Left colon (tissue), 2 donors: ENCODE data around the gene XRN2. TPM values are rescaled to one million over a fixed set of nuclear protein-coding genes. Genes with fewer than 3 reads are reported as not detected.

Experiments used
- ATAC-seq: fragments of 200-7000 bp; cut with Tn5 transposase; one replicate; pipeline ENCODE4 v1.9.1; 2020; ENCODE audit warnings: mild to moderate bottlenecking, moderate library complexity
- DNase-seq, 2 donors: peaks; one replicate each; pipeline ENCODE4 v3.0.0-alpha.2; 2020
- intact Hi-C, 2 donors: fragments of 100-400 bp; cut with DNase I in 1 of 2; cut with micrococcal nuclease in 1 of 2; formaldehyde crosslinking; loops; one replicate each; pipeline versions ENCODE4 v1.11.2 to v1.14.0; 2022; cut with DNase I, micrococcal nuclease
- long read RNA-seq: library from polyadenylated mRNA; unstranded; transcript quantifications from one replicate; pipeline ENCODE4 v2.0.0, GENCODE V29; 2021
- total RNA-seq, 2 donors: library from RNA; stranded (reverse); fragmentation: NEBNext Ultra II Directional; extraction: Animal tissue kit (Norgen Biotek cat#: 25700); gene quantifications; one replicate each; pipeline ENCODE4 v1.2.1, GENCODE V29; 2021
- donor health status: DM: no; HTN: no; CAD: no.
- donor health status: DM: yes; HTN: yes; CAD: no.

Gene XRN2, protein sequence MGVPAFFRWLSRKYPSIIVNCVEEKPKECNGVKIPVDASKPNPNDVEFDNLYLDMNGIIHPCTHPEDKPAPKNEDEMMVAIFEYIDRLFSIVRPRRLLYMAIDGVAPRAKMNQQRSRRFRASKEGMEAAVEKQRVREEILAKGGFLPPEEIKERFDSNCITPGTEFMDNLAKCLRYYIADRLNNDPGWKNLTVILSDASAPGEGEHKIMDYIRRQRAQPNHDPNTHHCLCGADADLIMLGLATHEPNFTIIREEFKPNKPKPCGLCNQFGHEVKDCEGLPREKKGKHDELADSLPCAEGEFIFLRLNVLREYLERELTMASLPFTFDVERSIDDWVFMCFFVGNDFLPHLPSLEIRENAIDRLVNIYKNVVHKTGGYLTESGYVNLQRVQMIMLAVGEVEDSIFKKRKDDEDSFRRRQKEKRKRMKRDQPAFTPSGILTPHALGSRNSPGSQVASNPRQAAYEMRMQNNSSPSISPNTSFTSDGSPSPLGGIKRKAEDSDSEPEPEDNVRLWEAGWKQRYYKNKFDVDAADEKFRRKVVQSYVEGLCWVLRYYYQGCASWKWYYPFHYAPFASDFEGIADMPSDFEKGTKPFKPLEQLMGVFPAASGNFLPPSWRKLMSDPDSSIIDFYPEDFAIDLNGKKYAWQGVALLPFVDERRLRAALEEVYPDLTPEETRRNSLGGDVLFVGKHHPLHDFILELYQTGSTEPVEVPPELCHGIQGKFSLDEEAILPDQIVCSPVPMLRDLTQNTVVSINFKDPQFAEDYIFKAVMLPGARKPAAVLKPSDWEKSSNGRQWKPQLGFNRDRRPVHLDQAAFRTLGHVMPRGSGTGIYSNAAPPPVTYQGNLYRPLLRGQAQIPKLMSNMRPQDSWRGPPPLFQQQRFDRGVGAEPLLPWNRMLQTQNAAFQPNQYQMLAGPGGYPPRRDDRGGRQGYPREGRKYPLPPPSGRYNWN
- 10 to 100 TPM; 31.9 to 40.2 TPM for total RNA-seq
- long read RNA-seq, transcript XRN2-201 (30 exons, 3,437 nt) = major isoform, 40 of 72 reads
- long read RNA-seq, partial matches to known transcripts = 27 of 72 reads
- long read RNA-seq, other reads (novel, unspliced or antisense) = 5 of 72 reads

DNA sequence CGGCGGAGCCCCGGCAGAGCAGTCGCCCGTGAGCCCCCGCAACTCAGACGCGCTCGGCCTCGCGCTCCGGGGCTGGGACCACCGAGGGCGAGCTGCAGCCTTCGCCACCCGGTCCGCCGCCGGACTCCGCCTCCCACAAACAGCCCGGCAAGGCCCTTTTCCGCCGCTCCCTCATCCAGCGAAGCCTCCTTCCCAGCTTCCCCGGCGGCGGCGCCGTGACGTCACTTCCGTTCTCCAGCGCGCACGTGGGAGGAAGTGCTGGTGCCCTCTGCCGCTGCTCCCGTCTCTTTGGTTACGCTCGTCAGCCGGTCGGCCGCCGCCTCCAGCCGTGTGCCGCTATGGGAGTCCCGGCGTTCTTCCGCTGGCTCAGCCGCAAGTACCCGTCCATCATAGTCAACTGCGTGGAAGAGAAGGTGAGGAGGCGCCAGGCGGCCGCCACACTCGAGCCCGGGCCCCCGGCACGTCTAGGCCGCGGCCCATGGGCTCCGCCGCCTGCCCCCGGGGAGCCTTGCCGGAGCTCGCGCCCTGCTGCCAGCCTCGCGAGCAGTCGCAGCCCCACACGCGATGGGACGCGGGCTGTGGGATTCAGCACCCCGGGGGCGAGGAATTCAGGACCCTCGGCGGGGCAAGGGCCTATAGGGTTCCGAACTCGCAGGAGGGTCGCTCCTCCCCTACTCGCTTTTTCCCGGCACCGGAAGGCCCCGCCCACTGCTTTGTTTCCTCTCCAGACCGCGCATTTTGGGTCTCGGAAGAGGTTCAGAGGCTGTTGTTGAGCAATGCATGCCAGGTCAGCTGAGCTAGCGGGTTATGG lies at the start of gene XRN2:
Gene XRN2 (plus strand): TSS at position 271 of the 811 bp plus-strand sequence. CDS start 68 bp downstream, at position 339.
- intact Hi-C loops = no loop called here
- ATAC-seq = peak; percentile 97
- peak; percentile 94 to 98 for DNase-seq

DNA sequence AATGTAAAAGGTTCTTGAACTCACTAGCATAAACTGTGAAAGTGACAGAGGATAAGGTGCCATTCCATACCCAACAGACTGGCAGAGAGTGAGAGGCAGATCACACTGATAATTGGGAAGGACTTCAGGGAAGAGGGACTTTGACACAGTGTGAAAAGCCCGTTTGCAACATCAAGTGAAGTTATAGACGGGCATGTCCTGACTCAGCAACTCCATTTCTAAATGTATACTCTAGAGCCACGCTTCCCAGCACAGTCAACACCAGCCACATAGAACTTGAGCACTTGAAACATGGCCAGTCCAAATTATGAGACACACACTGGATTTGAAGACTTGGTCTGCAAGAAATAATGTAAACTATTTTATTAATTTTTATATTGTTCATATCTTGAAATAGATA lies 45.9 kb upstream of the XRN2 start:
- ATAC-seq (no peak), DNase-seq (no peak)
- intact Hi-C loops = no loop called here

DNA sequence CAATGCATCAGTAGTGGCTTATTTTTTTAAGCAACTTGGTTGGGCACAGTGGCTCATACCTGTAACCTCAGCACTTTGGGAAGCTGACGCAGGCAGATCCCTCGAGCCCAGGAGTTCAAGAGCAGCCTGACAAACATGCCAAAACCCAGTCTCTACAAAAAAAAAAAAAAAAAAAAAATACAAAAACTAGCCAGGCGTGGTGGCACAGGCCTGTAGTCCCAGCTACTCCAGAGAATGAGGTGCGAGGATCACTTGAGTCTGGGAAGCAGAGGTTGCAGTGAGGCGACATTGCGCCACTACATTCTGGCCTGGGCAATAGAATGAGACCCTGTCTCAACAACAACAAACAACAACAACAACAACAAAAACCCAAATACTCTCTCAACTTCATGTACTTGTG lies 44.7 kb upstream of the XRN2 start:
- DNase-seq = no peak
- ATAC-seq = no peak
- intact Hi-C loops = no loop called here

DNA sequence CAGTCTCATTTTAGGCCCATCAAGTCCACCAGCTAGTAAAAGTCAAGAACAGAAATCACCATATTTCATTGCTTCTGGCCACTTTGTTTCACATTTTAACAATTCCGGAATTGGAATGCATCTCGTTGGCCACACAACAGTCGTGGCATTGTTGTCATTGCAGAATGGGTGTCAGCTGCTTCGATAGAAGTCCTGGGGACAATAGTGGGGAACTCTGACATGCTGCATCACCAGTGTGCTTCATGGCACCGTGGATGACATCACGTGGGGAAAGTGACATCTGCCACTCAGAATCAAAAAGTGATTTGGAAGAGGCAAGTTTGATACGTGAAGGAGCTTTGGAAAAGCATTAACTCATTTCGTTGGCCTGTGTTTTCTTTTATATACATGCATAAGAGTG lies 43.8 kb upstream of the XRN2 start:
- no peak for ATAC-seq
- DNase-seq = no peak
- intact Hi-C loops = no loop called here

DNA sequence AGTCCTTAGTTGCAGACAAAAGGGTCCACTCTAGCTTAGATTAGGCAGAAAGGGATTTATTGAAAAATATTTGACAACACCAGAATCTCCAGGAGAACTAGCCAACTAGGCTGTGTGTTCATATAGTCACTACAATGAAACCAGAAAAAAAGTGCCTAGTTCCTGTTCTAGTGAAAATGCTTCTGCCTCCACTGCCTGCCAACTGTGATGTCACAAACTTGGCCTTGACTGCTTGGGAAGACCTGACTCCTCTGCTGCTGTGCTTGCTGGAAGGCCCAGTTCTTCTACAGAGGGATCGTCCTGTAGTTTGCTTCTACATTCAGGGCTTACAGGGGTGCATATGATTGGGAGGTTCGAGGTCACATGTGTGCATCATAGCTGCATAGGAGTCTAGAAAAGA lies 40.3 kb upstream of the XRN2 start:
- ATAC-seq = no peak
- DNase-seq = no peak
- intact Hi-C loops = no loop called here

DNA sequence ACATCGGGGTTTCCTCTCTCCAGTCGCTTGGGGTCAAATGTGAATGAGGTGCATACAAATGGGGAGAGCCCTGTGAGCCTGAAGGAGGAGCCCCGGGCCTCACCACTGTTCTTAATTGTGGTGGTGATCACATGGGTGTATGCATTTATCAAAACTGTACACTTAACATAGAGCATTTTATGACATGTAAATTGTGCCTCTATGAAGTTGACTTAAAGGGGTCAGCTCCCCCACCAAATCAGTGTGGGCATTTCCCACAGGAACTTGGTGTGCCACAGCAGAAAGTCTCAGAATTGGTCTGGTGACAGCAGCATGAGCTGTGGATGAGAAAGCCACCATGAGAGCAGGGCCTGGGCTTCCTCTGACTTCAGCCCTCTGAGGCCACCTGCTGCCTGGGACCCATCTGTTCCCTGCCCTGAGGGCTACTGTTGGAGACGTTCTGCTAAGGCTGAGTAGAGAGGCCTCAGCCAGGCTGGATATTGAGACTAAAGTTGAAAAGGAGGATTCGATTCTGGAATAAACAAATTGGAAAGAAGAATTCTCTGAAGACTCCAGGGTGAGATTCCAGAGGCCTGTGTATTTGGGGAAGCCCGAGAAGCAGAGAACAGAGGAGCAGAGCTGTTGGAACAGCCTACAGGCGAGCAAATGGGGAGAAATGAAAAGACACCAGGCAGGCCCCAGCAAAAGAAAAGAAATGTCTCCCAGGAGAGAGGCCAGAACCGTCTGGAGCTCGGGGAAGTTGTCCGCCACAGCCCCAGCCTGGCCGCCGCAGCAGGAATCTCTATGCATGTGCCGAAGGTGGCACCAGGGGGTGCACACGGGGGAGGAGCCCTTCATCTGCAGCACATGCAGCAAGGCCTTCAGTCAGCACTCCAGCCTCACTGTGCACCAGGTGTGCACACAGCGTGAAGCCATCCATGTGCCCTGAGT lies 37.6 kb upstream of the XRN2 start:
- no peak for ATAC-seq
- intact Hi-C loops = no loop called here
- DNase-seq = no peak

DNA sequence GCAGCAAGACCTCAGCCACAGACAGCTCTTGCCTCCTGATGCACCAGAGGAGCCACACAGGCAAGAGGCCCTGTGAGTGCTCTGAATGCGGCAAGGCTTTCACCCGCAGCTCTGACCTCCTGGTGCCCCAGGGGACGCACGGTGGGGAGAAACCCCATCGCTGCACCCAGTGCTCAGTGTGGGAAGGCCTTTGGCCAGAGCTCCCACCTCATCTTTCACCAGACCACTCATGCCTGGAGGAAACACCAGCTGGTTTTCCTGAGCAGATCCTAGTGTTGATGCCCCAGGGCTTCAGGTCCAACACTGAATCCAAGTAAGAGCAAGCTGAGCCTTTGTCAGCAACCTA lies 37.0 kb upstream of the XRN2 start:
- DNase-seq = no peak
- intact Hi-C loops = no loop called here
- ATAC-seq = no peak

DNA sequence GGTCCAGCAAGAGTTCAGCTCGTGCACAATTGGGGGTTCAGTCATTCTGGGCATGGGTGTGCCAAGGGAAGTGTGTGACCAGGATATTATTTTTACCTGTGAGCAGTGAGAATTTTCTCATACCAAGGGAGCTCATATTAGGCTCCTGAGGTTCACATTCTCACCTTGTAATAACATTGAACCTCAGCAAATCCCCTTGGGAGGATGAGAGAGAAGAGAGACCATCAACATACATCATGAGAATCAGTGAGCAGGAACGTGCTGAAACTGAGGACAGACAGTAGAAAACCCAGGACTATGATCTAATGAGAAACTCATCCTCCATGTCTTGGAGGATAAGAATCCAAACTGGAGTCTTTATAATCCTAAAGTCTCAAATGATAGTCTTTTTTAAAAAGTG lies 33.4 kb upstream of the XRN2 start:
- DNase-seq = no peak
- no peak for ATAC-seq
- intact Hi-C loops = no loop called here

DNA sequence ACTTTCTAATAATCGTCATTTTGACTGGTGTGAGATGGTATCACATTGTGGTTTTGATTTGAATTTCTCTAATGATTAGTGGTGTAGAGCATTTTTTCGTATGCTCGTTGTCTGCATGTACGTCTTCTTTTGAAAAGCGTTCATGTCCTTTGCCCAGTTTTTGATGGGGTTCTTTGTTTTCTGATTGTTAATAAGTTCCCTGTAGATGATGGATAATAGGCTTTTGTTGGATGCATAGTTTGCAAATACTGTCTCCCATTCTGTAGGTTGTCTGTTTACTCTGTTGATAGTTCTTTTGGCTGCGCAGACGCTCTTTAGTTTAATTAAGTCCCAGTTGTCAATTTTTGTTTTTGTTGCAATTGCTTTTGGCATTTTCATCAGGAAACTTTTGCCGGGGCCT lies 32.3 kb upstream of the XRN2 start:
- ATAC-seq (no peak), DNase-seq (no peak)
- intact Hi-C loops = no loop called here

DNA sequence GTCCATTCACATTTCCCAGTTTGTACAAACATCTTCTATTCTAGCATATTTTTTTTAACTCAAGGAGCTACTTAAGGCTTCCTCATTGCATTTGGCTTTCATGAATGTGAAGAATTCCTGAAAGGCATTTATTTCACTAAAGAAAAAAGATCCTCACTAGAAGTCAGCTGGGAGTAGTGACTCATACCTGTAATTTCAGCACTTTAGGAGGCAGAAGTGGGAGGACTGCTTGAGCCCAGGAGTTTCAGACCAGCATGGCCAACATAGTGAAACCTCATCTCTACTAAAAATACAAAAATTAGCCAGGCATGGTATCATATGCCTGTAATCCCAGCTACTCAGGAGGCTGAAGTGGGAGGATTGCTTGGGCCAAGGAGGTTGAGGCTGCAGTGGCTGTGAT lies 30.9 kb upstream of the XRN2 start:
- DNase-seq (no peak), ATAC-seq (no peak)
- intact Hi-C loops = no loop called here

DNA sequence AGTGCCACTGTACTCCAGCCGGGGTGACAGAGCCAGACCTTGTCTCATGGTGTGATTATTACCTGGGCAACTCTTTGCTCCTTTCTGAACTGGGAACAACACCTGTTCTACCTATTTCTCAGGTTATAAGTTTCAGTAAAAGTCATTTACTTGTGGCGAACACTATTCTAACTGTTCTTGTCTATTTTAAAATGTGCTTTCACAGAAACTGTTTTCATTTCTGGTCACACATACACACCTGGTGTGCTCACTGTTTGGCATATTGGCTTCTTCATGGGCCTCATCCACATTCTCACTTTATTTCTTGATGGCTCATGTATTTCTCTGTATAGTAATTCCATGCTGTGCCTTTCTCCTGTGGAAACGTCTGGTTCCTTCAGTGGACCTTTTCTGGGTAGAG lies 30.5 kb upstream of the XRN2 start:
- ATAC-seq (no peak), DNase-seq (no peak)
- intact Hi-C loops = no loop called here

DNA sequence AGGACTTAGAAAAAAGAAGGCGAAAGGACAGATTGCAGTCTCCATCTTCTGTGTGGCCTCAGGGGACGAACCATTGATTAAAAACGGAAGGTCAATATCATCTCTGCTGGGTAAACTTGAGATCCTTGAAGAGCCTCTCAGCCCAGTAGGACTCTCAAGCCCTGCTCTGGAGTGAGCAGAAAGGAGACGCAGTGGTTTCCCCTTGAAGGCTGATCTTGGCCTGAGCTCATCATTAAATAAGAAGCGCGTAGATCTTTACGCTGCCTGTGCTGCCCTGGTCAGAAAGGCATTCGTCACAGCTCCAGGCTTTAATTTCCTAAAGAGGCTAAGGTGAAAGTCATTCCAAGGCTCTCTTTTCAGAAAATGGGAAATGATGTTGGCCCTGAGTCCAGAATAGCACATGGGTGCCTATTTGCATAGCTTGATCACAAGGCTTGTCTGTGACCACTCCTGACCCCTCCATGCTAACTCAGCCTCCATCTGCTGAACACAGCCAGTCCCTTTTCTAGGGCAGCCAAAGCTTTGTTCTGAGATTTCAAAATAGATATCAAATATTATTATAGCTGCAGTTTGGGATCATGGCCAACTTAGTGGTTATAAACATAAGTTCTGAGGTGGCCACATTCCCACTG lies 29.3 kb upstream of the XRN2 start:
- DNase-seq (no peak), ATAC-seq (no peak)
- intact Hi-C loops = no loop called here

DNA sequence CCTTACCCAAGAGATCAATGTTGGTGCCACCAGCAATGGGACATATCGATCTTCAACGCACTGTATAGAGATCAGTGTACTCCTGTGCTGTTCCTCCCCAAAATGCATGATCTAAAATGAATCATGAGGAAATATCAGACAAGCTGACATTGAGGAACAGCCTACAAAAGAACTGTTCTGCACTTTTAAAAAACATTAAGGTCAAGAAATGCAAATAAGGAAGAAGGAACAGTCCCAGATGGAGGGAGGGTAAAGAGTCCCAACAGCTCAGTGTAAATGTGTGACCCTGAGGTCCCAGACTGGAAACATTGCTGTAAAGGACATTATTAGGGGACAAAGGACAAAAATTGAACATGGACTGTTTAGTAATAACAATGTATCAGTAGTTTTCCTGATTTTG lies 24.3 kb upstream of the XRN2 start:
- ATAC-seq (no peak), DNase-seq (no peak)
- intact Hi-C loops = no loop called here

DNA sequence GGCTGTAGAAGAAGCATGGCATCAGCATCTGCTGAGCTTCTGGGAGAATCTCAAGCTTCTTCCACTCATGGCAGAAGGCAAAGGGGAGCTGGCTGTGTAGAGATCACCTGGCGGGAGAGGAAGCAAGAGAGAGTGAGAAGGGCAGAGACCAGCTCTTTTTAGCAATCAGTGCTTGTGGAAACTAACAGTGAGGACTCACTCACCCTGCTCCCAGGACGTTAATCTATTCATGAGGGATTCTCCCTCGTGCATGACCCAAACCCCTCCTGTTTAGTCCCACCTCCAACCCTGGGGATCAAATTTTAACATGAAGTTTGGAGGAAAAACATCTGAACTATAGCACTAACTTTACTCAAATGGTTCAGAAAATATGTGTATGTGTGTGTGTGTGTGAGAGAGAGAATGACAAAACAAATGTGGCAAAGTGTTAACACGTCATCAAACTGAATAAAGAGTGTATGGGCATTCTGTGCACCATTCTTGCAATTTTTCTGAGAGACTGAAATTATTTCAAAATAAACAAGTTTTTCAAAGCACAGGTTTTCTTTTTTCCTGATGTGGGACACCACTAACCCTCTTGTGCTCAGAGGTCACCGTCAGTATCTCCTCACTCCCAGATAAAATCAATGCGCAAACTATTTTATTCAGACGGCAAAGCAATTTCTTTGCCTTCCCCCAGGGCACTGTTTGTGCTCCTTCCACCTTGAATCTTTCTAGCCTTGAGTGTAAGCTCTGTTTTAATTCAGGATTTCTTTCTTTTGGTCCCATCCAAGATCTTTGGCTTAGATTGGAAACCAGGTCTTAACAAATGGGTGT lies 23.2 kb upstream of the XRN2 start:
- DNase-seq (no peak), ATAC-seq (no peak)
- intact Hi-C loops = no loop called here

DNA sequence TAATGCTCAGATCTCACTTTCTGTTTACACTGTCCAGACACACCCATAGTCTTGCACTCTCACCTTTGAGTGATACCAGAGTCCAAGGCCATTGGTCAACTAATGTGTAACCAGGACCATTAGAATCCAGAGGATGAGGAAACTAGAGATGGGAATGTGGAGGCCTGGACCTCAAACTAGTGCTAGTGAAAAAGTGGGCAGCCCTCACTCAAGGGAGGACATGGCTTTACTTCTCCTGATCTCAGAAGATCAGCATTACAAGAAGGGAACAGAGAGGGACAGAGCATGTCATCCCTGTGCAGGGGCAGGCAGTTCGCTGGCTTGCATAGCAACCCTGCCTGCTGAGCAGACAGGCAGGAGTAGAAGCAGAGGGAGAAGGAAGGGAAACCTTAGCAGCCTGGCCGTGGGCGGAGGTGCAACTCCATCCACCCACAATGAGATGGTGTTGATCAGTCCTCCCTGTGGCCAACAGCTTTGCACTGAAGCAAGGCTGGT lies 22.6 kb upstream of the XRN2 start:
- intact Hi-C loops = no loop called here
- DNase-seq (no peak), ATAC-seq (peak; percentile 90)

DNA sequence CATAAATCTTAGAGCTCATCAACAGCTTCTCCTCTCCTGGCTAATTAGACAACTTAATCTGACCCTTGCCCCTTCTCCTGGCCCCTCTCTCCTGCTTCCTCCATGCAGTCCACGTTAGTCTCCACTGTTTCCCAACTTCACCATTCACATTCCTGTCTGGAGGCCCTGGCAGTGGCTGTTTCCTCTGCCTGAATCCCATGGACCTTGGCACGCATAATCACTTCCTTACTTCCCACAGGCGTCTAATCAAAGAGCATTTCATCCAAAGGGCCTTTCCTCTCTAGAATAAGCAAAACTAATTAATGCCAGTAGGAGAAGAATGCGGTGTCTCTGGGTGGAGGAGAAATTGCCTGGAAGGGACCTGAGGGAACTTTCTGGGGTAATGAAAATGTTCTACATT lies 16.4 kb upstream of the XRN2 start:
- DNase-seq = no peak
- intact Hi-C loops = no loop called here
- ATAC-seq = no peak
